HL-60 (cell line): ENCODE data around the gene THSD8.

ENCODE experiments used
- CTCF ChIP-seq: IDR thresholded peaks from one replicate; pipeline ENCODE4 v1.5.1; 2011; ENCODE audit warnings: low read length, control low read depth, inconsistent platforms; ENCODE audit not compliant: insufficient read depth
- GABPA ChIP-seq: IDR thresholded peaks from 2 replicates; pipeline ENCODE4 v1.6.1; 2012; ENCODE audit warnings: low read depth
- POLR2AphosphoS5 ChIP-seq: IDR thresholded peaks from 2 replicates; pipeline ENCODE4 v1.6.1; 2012; ENCODE audit warnings: low read depth
- REST ChIP-seq: IDR thresholded peaks from 2 replicates; pipeline ENCODE4 v1.6.1; 2012; ENCODE audit warnings: low read depth; ENCODE audit not compliant: insufficient replicate concordance

- TF ChIP-seq CTCF (no peak), POLR2AphosphoS5 (no peak), REST (no peak), GABPA (no peak)
Measured at GRCh38 chr19:12784394-12784870, 17.4 kb upstream of the THSD8 start.
